Nephron (organoid): ENCODE data around the gene TSTD1.
"Not testable (repeated sequence)": the region's sequence is repeated elsewhere in the genome, so short reads cannot be mapped to it uniquely, and the experiment has no call there.

Source experiments
- H3K27ac Mint-ChIP-seq, 3 experiments: 2 replicates each; pipeline ENCODE4 v1.8.0; 2020; ENCODE audit warnings: mixed read lengths in 3 of 3, mild to moderate bottlenecking in 2 of 3, moderate library complexity in 1 of 3
- H3K27me3 Mint-ChIP-seq: 2 replicates; pipeline ENCODE4 v1.8.0; 2021; ENCODE audit warnings: low read depth, mild to moderate bottlenecking, moderate library complexity, mixed read lengths
- H3K36me3 Mint-ChIP-seq: 2 replicates; pipeline ENCODE4 v1.8.0; 2020; ENCODE audit warnings: low read depth, mixed read lengths
- H3K4me1 Mint-ChIP-seq: 2 replicates; pipeline ENCODE4 v1.8.0; 2020; ENCODE audit warnings: mixed read lengths
- H3K4me3 Mint-ChIP-seq, 3 experiments: 2 replicates each; pipeline ENCODE4 v1.8.0; 2020; ENCODE audit warnings: mild to moderate bottlenecking in 3 of 3, mixed read lengths in 3 of 3, moderate library complexity in 2 of 3
- H3K9me3 Mint-ChIP-seq: 2 replicates; pipeline ENCODE4 v1.8.0; 2020; ENCODE audit warnings: mixed read lengths
- TF ChIP-seq, protein P1 (sequence below), 3 experiments: fragments of 200-600 bp; sonication (generic); IDR thresholded peaks; one replicate each; pipeline ENCODE4 v1.5.0; 2021; ENCODE audit warnings: antibody characterized with exemption in 3 of 3; ENCODE audit not compliant: unreplicated experiment in 3 of 3

The TSTD1 gene

DNA sequence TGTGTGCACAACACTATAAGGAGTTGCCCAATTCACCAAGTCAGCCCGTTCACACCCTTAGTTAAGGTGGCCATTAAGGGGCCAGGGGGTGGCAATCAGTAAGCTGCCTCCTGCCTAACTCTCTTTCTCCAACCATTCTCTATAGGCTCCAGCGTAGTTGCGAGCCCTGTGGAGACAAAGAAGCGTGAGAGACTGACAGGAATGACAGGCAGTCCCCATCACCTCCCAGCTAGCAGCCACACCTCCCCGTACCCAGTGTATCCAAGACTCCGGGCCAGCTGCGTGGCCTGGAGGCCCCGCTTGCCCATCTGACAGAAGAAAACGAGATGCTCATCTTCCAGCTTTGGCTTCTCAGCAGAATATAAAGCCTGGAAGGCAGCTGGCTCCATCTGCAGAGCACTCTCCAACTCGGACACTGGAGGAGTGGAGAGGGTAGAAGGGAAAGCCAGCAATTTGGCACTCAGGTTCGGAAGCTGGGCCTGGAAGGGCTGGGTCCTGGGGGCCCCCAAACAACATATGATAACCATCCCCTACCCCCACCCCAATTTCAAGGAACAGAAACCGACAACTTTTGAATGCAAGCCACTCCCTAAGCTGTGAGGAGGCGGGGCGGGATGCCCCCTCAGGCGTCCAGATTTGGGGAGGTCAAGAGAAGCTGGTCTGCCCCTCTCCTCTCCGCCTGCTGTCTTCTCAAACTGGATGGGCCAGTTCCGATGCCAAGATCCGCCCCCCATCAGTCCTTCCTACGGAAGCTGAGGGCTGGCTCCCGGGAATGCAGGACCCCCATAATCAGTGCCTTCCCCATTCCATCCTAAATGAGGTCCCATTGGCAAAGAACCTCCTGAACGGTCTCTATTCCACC, 872 bp downstream of the TSTD1 start:
- Mint-ChIP-seq H3K36me3 (peaks cover 40% of the 10 kb centered on the region), H3K27ac (no peak overlapping the region)

DNA sequence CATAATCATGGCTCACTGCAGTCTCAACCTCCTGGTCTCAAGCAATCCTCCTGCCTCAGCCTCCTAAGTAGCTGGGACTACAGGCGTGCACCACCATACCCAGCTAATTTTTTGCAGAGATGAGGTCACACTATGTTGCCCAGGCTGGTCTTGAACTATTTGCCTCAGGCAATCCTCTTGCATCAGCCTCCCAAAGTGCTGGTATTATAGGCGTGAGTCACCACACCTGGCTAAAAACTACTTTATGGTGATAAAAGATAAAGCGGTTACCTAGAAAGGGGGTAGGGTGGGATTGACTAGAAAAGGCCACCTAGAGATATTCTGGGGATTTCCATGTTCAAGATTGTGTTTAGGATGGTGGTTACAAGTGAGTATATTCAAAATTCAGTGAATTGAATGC, 5.0 kb downstream of the TSTD1 start:
- Mint-ChIP-seq H3K36me3 (peaks cover 3% of the 10 kb centered on the region), H3K9me3 (peaks cover 2% of the 10 kb centered on the region), H3K27ac (no peak overlapping the region), H3K4me1 (peaks cover under 1% of the 10 kb centered on the region), H3K4me3 (no peak overlapping the region), H3K27me3 (no peaks in the 10 kb centered on the region)
- TF ChIP-seq, protein P1, sequence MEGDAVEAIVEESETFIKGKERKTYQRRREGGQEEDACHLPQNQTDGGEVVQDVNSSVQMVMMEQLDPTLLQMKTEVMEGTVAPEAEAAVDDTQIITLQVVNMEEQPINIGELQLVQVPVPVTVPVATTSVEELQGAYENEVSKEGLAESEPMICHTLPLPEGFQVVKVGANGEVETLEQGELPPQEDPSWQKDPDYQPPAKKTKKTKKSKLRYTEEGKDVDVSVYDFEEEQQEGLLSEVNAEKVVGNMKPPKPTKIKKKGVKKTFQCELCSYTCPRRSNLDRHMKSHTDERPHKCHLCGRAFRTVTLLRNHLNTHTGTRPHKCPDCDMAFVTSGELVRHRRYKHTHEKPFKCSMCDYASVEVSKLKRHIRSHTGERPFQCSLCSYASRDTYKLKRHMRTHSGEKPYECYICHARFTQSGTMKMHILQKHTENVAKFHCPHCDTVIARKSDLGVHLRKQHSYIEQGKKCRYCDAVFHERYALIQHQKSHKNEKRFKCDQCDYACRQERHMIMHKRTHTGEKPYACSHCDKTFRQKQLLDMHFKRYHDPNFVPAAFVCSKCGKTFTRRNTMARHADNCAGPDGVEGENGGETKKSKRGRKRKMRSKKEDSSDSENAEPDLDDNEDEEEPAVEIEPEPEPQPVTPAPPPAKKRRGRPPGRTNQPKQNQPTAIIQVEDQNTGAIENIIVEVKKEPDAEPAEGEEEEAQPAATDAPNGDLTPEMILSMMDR (IDR thresholded peaks at IDR 0.05; ENCODE audit: unreplicated experiment in 3 of 3), result no peak

More for the DNA sequence above, 872 bp downstream of the TSTD1 start:
- TF ChIP-seq, protein P1 (IDR thresholded peaks at IDR 0.05; ENCODE audit: unreplicated experiment in 3 of 3), result no peak
- Mint-ChIP-seq H3K9me3 (no peaks in the 10 kb centered on the region), H3K27me3 (no peaks in the 10 kb centered on the region), H3K4me1 (peaks cover 19% of the 10 kb centered on the region), H3K4me3 (peak overlapping the region; percentile 85 to 88 (median 86))

DNA sequence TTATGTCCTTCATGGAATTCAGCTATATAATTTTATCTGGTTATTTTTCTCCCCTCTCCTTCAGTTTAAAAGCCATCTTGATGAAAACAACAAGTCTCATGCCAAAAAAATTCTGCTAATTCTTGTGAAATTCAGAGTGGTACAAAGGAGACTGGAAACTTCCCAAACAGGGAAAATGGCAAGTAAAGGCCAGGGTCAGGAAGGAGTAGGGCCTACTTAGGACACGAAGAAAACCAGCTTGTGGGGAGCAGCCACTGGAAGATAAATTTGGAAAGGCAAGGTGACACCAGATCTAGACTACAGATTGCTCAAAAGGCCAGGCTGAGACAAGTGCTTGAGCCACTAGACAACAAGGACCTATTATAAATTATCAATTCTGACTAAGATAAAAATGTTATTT, 6.4 kb downstream of the TSTD1 start:
- H3K9me3 Mint-ChIP-seq, result peaks cover 2% of the 10 kb centered on the region
- no peak overlapping the region for H3K4me3 Mint-ChIP-seq
- H3K27me3 Mint-ChIP-seq, result no peaks in the 10 kb centered on the region
- no peaks in the 10 kb centered on the region for H3K4me1 Mint-ChIP-seq
- H3K36me3 Mint-ChIP-seq, result peaks cover 3% of the 10 kb centered on the region
- TF ChIP-seq, protein P1 (IDR thresholded peaks at IDR 0.05; ENCODE audit: unreplicated experiment in 3 of 3), result no peak
- H3K27ac Mint-ChIP-seq, result no peak overlapping the region

DNA sequence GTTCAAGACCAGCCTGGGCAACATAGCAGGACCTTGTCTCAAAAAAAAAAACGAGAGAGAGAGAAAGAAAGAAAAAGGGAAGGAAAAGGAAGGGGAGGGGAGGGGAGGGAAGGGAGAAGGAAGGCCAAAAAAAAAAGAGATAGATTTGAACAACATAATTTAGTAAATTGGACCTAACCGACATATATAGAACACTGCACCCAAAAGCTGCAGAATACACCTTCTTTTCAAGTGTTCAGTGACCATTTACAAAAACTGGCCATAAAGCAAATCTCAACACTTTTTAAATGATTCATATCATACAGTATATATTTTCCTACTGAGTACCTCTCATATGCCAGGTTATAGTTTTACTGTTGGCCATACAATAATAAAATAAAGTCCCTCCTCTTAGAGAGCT, 6.9 kb downstream of the TSTD1 start:
- Mint-ChIP-seq H3K27ac (no peak overlapping the region), H3K4me1 (no peaks in the 10 kb centered on the region), H3K36me3 (peaks cover 8% of the 10 kb centered on the region), H3K4me3 (no peak overlapping the region), H3K27me3 (no peaks in the 10 kb centered on the region), H3K9me3 (peaks cover 2% of the 10 kb centered on the region)
- TF ChIP-seq, protein P1 (IDR thresholded peaks at IDR 0.05; ENCODE audit: unreplicated experiment in 3 of 3), result no peak

DNA sequence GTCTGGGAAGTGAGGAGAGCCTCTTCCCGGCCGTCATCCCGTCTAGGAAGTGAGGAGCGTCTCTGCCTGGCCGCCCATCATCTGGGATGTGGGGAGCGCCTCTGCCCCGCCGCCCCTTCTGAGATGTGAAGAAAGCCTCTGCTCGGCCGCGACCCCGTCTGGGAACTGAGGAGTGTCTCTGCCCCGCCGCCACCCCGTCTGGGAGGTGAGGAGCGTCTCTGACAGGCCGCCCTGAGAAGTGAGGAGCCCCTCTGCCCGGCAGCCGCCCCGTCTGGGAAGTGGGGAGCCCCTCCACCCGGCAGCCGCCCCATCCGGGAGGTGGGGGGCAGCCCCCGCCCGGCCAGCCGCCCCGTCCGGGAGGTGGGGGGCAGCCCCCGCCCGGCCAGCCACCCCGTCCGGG, 9.3 kb downstream of the TSTD1 start:
- H3K36me3 Mint-ChIP-seq, H3K9me3 Mint-ChIP-seq, H3K27ac Mint-ChIP-seq, H3K4me1 Mint-ChIP-seq, H3K27me3 Mint-ChIP-seq, H3K4me3 Mint-ChIP-seq: not testable (repeated sequence)

DNA sequence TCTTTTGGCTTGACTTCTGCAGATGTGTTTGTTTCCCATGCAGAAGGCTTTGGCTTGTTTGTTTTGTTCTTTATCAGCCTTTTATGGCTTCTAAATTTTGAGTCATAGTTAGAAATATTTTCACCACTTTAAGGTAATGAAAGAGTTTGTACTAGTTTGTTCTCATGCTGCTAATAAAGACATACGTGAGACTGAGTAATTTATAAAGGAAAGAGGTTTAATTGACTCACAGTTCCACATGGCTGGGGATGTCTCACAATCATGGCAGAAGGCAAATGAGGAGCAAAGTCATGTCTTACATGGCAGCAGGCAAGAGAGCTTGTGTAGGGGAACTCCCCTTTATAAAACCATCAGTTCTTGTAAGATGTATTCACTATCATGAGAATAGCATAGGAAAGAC, 11.8 kb downstream of the TSTD1 start:
- not testable (repeated sequence) for H3K36me3 Mint-ChIP-seq, H3K4me1 Mint-ChIP-seq, H3K4me3 Mint-ChIP-seq, H3K27ac Mint-ChIP-seq, H3K9me3 Mint-ChIP-seq
- peaks cover 12% of the 10 kb centered on the region for H3K27me3 Mint-ChIP-seq

DNA sequence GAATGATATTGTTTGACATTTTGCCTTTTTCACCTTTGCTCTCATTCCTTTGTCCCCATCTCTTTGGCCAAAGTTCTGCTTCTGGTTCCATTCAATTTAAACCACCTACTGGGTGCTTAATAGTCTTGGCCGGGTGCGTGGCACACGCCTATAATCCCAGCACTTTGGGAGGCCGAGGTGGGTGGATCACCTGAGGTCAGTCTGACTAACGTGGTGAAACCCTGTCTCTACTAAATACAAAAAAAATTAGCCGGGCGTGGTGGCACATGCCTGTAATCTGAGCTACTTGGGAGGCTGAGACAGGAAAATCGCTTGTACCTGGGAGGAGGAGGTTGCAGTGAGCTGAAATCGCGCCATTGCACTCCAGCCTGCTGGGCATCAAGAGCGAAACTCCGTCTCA, 16.3 kb downstream of the TSTD1 start:
- H3K4me3 Mint-ChIP-seq, result peak overlapping the region; percentile 44 to 63 (median 53)
- peaks cover 53% of the 10 kb centered on the region for H3K27me3 Mint-ChIP-seq
- not testable (repeated sequence) for H3K9me3 Mint-ChIP-seq, H3K36me3 Mint-ChIP-seq
- peaks cover 15% of the 10 kb centered on the region for H3K4me1 Mint-ChIP-seq
- H3K27ac Mint-ChIP-seq, result peak overlapping the region in 1 of 3 experiments; percentile 94
